GM21576 (cell line): ENCODE data around the gene ZNF865.

Experiments
- ATAC-seq: cut with Tn5 transposase; IDR thresholded peaks from one replicate; pipeline ENCODE4 v1.9.1; 2021; ENCODE audit warnings: mild to moderate bottlenecking, moderate library complexity; ENCODE audit not compliant: unreplicated experiment

ZNF865 gene

GRCh38 chr19:55656552-55656951 is 51.1 kb downstream of the ZNF865 start:
- ATAC-seq: no peak

GRCh38 chr19:55656988-55657747 is 51.7 kb downstream of the ZNF865 start:
- ATAC-seq: no peak

GRCh38 chr19:55658846-55659459 is 53.5 kb downstream of the ZNF865 start:
- no peak for ATAC-seq

- ATAC-seq: no peak
Observed at GRCh38 chr19:55659822-55660221, 54.4 kb downstream of the ZNF865 start.

- ATAC-seq: no peak
Observed at GRCh38 chr19:55660404-55660803, 55.0 kb downstream of the ZNF865 start.

GRCh38 chr19:55660991-55661390 is 55.5 kb downstream of the ZNF865 start:
- no peak for ATAC-seq

- no peak for ATAC-seq
Observed at GRCh38 chr19:55661826-55662225, 56.4 kb downstream of the ZNF865 start.

- no peak for ATAC-seq
Observed at GRCh38 chr19:55663846-55664536, 58.5 kb downstream of the ZNF865 start.

- ATAC-seq: no peak
Observed at GRCh38 chr19:55666343-55667005, 61.0 kb downstream of the ZNF865 start.
